Right forelimb (tissue), 1 donor: ENCODE results near the gene OR9G1.
"Not testable (repeated sequence)": the region's sequence is repeated elsewhere in the genome, so short reads cannot be mapped to it uniquely, and the experiment has no call there.

ENCODE experiments used
- DNase-seq: peaks from one replicate; pipeline ENCODE4 v3.0.0-alpha.2; 2018

The OR9G1 gene, protein sequence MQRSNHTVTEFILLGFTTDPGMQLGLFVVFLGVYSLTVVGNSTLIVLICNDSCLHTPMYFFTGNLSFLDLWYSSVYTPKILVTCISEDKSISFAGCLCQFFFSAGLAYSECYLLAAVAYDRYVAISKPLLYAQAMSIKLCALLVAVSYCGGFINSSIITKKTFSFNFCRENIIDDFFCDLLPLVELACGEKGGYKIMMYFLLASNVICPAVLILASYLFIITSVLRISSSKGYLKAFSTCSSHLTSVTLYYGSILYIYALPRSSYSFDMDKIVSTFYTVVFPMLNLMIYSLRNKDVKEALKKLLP

DNA sequence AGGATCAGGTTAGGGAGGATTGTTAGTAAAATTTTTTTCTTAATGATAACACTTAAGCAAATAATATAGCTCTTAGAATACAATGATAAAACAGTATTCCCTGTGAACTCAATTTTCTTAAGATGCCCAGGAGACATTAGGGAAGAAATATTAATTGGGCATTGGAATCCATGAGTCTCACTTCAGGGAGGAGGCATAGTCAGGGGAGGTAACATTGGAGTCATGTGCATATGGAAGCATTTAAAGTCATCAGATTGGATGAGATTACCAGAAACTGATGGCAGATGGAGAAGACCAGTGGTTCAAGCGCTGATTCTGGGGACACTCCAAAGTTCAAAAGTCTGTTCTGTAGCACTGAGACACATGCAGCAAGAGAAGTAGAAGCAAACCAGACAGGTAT, at the start of gene OR9G1:
OR9G1 (plus strand) TSS at position 301 of the 400 bp plus-strand sequence. CDS start 1,293 bp downstream, outside the sequence.
- DNase-seq, result no peak

DNA sequence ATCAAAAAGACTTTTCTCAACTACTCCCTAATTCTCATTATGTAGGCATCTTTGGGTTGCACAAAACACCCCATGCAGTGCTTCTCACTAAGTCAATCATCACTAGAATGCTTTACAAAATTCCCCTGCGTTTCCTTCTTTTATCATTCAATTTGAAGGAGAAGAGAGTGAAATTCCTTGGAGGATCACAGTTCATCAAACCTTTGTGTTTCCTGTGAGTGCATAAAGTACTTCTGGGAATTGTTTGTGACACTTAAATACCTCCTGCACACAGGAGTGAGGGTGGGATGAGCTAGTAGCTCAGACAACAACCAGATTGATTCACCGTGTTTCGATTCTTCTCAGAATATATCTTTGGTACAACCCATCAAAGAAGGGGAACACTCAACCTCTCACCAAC, 39.1 kb upstream of the OR9G1 start:
- DNase-seq, result no peak

DNA sequence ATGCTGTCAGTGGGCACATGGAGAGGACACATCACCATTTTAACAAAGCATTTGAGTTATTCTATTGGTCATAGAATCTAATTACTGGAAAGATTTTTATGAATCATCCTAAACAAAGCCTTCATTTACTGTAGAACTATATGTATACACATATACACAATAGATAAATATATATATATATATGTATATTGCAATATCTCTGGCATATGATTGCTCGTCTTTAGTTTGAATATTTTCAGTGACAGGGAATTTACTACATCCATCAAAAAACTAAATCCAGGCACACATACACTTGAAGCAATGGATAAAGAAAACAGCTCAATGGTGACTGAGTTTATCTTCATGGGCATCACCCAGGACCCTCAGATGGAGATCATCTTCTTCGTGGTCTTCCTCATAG, 35.5 kb upstream of the OR9G1 start, which contains the start of gene OR5AR1:
OR5AR1 (plus strand) TSS at position 301 of the 400 bp plus-strand sequence; CDS start at position 301, 0 bp downstream.
- DNase-seq, result no peak

DNA sequence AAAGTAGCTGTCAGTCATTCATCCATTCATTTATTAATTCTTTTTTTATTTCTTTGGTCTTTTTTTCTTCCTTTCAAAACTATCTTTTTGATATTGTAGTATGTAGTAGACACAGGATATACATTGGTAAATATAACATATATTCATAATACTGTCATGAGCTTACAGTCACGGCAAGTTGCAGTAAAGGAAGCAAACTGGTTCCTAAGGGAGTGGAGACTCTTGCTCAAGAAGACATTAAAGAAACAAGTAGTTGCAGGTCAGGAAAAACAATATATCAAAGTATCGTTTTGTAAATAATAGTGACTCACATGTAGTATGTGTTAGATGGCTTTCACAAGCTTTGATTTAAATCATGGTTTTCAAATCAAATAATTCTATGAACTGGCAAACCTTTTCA, 27.9 kb upstream of the OR9G1 start:
- no peak for DNase-seq

DNA sequence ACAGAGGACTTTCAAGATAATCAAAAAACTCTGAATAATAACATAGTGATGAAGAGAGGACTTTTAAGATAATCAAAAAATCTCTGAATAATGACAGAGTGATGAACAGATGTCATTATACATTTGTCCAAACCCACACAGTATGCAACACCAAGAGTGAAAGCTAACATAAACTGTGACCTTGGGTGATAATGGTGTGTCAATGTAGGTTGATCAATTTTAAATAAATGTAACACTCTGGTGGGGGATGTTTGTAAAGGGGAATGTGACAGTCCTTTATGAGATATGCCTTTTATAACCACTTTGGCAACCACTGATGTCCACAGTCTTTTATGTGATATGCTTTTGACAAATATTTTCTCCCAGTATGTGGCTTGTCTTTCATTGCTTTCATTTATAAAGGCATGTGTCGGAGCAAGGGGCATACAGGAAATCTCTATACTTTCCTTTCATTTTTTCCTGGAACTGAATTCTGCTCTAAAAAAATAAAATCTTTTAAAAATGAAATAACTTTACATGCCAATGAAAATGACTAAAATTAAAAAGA, 10.3 kb upstream of the OR9G1 start:
- no peak for DNase-seq

DNA sequence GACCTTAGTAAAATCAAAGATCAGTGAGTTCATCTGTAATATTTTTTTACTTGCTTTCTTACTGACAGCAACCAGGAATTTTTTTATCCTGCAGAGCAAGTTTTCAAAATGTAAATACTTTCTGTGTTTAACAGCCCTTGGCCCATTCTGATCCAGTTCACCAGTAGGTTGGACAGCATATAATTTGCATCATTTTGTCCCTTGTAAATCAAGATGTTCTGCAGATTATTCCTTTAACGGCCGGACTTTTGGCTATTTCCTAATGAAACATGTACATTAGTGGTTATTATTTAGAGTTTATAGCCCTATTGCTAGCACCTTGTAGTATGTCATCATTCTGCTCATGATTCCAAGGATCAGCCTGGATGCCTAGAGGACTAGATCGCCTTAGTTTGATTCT, 7.7 kb upstream of the OR9G1 start:
- DNase-seq, result not testable (repeated sequence)

DNA sequence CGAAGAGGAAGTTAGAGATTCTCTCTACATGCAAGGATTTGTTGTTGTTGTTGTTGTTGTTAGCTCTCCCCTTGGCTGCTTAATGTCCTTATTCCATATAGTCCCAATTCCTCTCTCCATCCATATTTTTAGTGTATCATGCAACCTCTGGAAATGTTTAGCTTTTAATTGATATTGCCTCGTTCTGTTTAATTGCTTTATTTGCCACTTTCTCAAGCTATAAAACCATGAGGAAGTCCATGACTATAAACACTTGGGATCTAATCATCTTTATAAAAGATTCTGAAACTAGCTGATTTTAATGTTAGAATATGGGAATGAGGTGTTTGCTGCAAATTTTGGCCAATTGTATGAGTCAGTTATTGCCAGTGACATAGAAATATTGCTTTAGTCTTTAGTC, 5.5 kb upstream of the OR9G1 start:
- no peak for DNase-seq

DNA sequence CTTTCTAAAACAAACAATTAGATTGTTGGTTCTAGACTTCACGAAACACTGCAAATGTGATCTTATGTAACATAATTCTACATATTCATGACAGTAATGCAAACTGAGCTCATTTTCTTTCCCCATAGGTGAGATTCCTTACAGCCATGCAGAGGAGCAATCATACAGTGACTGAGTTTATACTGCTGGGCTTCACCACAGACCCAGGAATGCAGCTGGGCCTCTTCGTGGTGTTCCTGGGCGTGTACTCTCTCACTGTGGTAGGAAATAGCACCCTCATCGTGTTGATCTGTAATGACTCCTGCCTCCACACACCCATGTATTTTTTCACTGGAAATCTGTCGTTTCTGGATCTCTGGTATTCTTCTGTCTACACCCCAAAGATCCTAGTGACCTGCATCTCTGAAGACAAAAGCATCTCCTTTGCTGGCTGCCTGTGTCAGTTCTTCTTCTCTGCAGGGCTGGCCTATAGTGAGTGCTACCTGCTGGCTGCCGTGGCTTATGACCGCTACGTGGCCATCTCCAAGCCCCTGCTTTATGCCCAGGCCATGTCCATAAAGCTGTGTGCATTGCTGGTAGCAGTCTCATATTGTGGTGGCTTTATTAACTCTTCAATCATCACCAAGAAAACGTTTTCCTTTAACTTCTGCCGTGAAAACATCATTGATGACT, 1.5 kb downstream of the OR9G1 start:
- DNase-seq, result no peak

DNA sequence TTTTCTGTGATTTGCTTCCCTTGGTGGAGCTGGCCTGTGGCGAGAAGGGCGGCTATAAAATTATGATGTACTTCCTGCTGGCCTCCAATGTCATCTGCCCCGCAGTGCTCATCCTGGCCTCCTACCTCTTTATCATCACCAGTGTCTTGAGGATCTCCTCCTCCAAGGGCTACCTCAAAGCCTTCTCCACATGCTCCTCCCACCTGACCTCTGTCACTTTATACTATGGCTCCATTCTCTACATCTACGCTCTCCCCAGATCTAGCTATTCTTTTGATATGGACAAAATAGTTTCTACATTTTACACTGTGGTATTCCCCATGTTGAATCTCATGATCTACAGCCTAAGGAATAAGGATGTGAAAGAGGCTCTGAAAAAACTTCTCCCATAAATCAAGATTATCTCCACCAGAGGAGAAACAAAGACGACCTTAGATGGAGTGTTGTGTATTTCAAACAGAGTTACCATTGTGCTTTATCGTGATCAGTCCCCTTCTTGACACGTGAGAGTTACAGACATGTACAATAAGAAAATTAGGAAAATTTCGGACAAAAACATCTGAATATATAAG, 2.1 kb downstream of the OR9G1 start:
- DNase-seq, result no peak

DNA sequence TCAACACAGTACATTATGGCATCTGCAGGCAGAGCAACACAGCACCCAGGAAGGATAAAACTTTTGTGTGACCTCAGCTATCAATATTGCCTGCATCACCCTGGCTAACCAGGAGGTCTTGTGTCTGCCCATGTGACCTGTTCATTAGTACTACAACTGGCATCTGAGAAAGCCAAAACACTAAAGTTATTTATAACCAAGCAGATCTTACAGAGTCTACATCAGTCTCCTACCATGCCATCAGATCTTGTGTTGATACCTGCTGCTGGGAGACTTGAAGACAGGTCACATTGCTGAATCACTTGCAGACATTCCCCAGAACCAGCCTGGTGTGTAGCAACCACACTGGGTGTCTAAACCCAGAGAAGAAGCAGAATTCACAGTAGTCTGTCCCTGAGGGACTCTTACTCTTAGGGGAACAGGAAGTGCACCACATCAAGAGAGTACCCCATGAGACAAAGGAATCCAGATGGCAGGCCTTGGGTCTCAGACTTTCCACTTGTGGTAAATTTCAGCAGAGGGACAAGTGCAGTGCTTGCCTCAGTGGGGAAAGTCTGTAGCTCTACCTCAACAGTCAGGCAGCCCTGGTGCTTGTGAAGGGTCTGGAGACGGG, 7.0 kb downstream of the OR9G1 start:
- DNase-seq, result no peak

DNA sequence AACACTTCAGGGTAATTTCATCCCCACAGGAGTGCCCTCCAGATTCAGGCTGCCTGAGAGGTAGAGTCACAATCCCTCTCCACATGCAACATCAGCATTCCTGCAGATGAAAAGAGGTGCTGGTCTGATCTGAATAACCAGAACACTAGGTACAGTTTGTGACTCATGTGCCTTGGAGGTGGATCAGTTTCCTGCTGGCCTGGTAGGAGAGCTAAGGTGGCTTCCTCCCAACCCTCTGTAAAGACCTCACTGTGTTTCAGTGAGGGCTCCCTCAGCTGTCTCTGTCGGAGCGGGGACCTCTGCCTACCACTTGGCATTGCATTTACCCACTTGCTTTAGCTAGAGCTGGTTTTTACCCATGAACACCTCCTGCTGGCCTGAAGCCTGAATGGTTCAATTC, 7.6 kb downstream of the OR9G1 start:
- no peak for DNase-seq

DNA sequence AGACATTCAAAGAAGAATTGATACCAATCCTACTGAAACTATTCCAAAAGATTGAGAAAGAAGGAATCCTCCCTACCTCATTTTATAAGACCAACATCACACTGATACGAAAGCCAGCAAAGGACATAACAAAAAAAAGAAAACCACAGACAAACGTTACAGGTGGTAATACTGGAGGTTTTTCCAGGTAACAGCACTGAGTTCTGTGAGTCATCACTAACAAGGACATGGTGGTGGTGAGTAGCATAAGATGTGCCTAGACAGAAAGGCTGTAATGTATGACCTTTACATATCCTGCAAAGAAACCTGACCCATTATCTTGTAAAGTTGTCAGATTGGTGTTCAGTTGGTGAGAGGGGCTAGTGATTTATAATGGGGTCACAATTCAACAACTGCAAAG, 15.3 kb downstream of the OR9G1 start:
- no peak for DNase-seq

DNA sequence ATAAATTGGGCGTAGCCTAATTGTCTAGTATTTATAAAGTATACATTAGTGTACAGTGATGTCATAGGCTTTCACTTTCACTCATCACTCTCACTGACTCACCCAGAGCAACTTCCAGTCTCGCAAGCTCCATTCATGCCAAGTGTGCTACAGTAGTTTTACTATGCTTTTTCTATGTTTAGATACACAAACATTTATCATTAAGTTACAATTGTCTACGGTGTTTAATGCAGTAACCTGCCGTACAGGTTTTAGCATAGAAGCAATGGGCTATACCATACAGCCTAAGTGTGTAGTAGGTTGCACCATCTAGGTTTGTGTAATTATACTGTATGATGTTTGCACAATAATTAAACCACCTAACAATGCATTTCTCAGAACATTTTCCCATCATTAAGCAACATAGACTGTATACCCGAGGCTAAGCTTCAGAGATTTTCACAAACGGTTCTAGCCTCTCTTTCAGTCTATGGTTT, 17.5 kb downstream of the OR9G1 start:
- no peak for DNase-seq

DNA sequence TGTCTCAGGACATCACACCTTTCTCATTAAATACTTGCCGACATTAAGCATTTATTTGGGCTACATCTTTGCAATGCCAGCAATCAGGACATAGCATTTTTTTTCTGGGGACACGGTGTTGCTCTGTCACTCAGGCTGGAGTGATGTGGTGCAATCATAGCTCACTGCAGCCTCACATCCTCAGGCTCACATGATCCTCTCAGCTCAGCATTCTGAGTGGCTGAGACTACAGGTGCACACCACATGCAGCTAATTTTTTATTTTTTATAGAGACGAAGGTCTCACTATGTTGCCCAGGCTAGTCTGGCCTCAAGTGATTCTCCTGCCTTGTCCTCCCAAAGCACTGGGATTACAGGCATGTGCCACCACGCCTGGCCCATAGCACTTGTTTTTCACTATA, 21.6 kb downstream of the OR9G1 start:
- no peak for DNase-seq

DNA sequence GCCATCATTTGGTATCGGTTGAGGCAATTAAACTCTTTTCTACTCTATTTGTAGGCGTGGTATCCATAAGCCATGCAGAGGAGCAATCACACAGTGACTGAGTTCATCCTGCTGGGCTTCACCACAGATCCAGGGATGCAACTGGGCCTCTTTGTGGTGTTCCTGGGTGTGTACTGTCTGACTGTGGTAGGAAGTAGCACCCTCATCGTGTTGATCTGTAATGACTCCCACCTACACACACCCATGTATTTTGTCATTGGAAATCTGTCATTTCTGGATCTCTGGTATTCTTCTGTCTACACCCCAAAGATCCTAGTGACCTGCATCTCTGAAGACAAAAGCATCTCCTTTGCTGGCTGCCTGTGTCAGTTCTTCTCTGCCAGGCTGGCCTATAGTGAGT, 41.2 kb downstream of the OR9G1 start:
- no peak for DNase-seq

DNA sequence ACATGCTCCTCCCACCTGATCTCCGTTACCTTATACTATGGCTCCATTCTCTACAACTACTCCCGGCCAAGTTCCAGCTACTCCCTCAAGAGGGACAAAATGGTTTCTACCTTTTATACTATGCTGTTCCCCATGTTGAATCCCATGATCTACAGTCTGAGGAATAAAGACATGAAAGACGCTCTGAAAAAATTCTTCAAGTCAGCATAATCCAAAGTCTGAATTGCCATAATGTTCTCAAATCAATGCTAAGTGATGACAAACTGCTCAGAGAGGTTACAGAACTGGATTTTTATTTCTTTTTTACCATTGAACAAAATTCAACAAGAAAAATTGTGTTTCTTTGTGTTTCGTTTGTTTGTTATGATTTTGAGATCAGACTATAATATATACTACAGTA, 42.0 kb downstream of the OR9G1 start:
- DNase-seq, result no peak

DNA sequence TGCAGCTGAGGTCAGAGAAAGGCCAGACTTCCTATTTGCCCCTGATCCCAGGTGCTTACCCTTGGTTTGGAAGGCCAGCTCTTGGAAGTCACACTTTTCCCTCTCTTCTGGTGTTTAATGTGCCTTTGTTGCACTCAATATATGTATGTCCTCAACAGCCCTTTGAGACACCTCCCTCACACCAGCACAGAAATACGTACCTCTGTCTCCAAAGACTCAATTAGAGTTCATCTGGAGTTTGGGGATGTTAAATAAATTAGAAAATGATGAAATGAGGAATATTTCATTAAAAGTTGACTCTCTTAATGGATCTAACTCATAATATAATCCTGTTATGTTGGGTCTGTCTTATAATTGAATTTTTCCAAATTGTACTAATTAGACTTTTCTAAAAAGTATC, 49.7 kb downstream of the OR9G1 start, which contains the start of gene OR9G4:
OR9G4 (minus strand) TSS at position 101 of the 400 bp plus-strand sequence. CDS start 4,931 bp downstream, outside the sequence.
- DNase-seq, result no peak

DNA sequence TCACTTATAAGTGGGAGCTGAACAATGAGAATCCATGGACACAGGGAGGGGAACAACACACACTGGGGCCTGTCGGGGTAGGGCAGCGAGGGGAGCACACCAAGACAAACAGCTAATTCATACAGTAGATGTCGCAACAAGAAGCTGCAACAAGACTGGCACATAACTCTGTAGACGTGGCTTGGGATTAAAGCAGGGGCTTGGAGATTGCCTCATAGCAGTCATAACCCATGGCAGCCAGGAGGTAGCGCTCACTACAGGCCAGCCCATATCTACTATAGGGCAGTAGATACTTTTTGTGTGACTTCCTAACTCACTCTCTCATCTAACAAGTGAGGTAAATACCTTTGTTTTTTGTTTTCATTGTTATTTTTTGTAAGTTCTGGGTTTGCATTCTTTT, 51.3 kb downstream of the OR9G1 start:
- DNase-seq, result no peak

DNA sequence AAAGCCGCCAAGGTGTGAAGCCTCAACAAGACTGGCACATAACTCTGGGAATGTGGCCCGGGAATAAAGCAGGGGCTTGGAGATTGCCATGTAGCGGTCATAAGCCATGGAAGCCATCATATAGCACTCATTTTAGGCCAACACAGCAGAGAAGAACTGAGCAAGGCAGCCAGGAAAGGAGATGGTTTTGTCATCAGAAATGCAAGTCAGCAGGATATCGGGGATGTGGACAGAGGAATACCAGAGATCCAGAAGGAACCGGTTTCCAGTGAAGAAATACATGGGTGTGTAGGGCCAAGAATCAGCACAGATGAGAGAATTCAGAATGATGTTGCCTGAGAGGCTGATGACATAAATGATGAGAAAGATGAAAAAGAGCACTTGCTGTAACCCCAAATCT, 52.6 kb downstream of the OR9G1 start:
- DNase-seq, result no peak
